Left colon (tissue), 2 donors: ENCODE data around the gene RBMS1. TPM values are rescaled to one million over a fixed set of nuclear protein-coding genes. Genes with fewer than 3 reads are reported as not detected.

ENCODE experiments used
- ATAC-seq: fragments of 200-7000 bp; cut with Tn5 transposase; one replicate; pipeline ENCODE4 v1.9.1; 2020; ENCODE audit warnings: mild to moderate bottlenecking, moderate library complexity
- DNase-seq, 2 donors: peaks; one replicate each; pipeline ENCODE4 v3.0.0-alpha.2; 2020
- intact Hi-C, 2 donors: fragments of 100-400 bp; cut with DNase I in 1 of 2; cut with micrococcal nuclease in 1 of 2; formaldehyde crosslinking; loops; one replicate each; pipeline versions ENCODE4 v1.11.2 to v1.14.0; 2022; cut with DNase I, micrococcal nuclease
- total RNA-seq, 2 donors: library from RNA; stranded (reverse); fragmentation: NEBNext Ultra II Directional; extraction: Animal tissue kit (Norgen Biotek cat#: 25700); gene quantifications; one replicate each; pipeline ENCODE4 v1.2.1, GENCODE V29; 2021
- donor health status: DM: no; HTN: no; CAD: no.
- donor health status: DM: yes; HTN: yes; CAD: no.

Gene RBMS1
- total RNA-seq, 2 donors from 2014 or later, result 7.5 to 18.6 TPM

- ATAC-seq (no peak), DNase-seq (no peak)
- intact Hi-C loops, result no loop called here
These were observed 135.6 kb downstream of the RBMS1 start for GRCh38 chr2:160358046-160358445.

GRCh38 chr2:160356485-160356884 lies 137.1 kb downstream of the RBMS1 start:
- intact Hi-C loops, result no loop called here
- DNase-seq (no peak), ATAC-seq (no peak)

GRCh38 chr2:160355080-160355479 lies 138.5 kb downstream of the RBMS1 start:
- intact Hi-C loops, result no loop called here
- DNase-seq (no peak), ATAC-seq (no peak)

GRCh38 chr2:160354677-160355076 lies 138.9 kb downstream of the RBMS1 start:
- ATAC-seq (no peak), DNase-seq (no peak)
- intact Hi-C loops, result no loop called here

- intact Hi-C loops, result no loop called here
- ATAC-seq (no peak), DNase-seq (no peak)
These were observed 139.8 kb downstream of the RBMS1 start for GRCh38 chr2:160353813-160354212.

GRCh38 chr2:160353166-160353565 lies 140.4 kb downstream of the RBMS1 start:
- ATAC-seq (peak; percentile 69), DNase-seq (no peak)
- intact Hi-C loops, result no loop called here

- no peak for DNase-seq
- no peak for ATAC-seq
- intact Hi-C loops, result no loop called here
These were observed 141.1 kb downstream of the RBMS1 start for GRCh38 chr2:160352500-160352899.

- intact Hi-C loops, result no loop called here
- DNase-seq (no peak), ATAC-seq (no peak)
These were observed 141.7 kb downstream of the RBMS1 start for GRCh38 chr2:160351956-160352355.

GRCh38 chr2:160349306-160349705 lies 144.3 kb downstream of the RBMS1 start:
- intact Hi-C loops, result no loop called here
- no peak for ATAC-seq
- no peak for DNase-seq

- ATAC-seq, result no peak
- no peak for DNase-seq
- intact Hi-C loops, result no loop called here
These were observed 146.2 kb downstream of the RBMS1 start for GRCh38 chr2:160347269-160347863.

GRCh38 chr2:160345071-160345764 lies 148.4 kb downstream of the RBMS1 start:
- no peak for DNase-seq
- ATAC-seq, result no peak
- intact Hi-C loops, result no loop called here

- intact Hi-C loops, result no loop called here
- DNase-seq, result no peak
- no peak for ATAC-seq
These were observed 150.2 kb downstream of the RBMS1 start for GRCh38 chr2:160343404-160343803.

GRCh38 chr2:160339726-160340125 lies 153.9 kb downstream of the RBMS1 start:
- intact Hi-C loops, result no loop called here
- DNase-seq (no peak), ATAC-seq (no peak)

GRCh38 chr2:160338901-160339685 lies 154.5 kb downstream of the RBMS1 start:
- DNase-seq, result peak; percentile 13 to 36
- intact Hi-C loops, result no loop called here
- no peak for ATAC-seq

GRCh38 chr2:160337728-160338127 lies 155.9 kb downstream of the RBMS1 start:
- no peak for ATAC-seq
- intact Hi-C loops, result no loop called here
- DNase-seq, result no peak

GRCh38 chr2:160336635-160337034 lies 157.0 kb downstream of the RBMS1 start:
- intact Hi-C loops, result no loop called here
- ATAC-seq, result no peak
- DNase-seq, result no peak

GRCh38 chr2:160336105-160336504 lies 157.5 kb downstream of the RBMS1 start:
- DNase-seq (no peak), ATAC-seq (no peak)
- intact Hi-C loops, result no loop called here

- ATAC-seq, result no peak
- intact Hi-C loops, result no loop called here
- no peak for DNase-seq
These were observed 158.2 kb downstream of the RBMS1 start for GRCh38 chr2:160335441-160335840.

- intact Hi-C loops, result no loop called here
- ATAC-seq, result no peak
These were observed 159.4 kb downstream of the RBMS1 start for GRCh38 chr2:160334028-160334741.

More at GRCh38 chr2:160334028-160334741, 159.4 kb downstream of the RBMS1 start:
- no peak for DNase-seq
